Common myeloid progenitor, CD34-positive (primary cell): ENCODE measurements around the gene GTF2H4.
A peak's percentile ranks its signal among the peaks of the same experiment; 100 is the strongest.
"Not testable (repeated sequence)": the region's sequence is repeated elsewhere in the genome, so short reads cannot be mapped to it uniquely, and the experiment has no call there.

ENCODE experiments used
- CTCF ChIA-PET: fragments of 350-600 bp; sonication (Branson Sonifier 250); formaldehyde crosslinking; loops from one replicate; lab custom pipeline; 2021; ENCODE audit warnings: antibody characterized with exemption; lab: Charles Lee
- POLR2A ChIA-PET: fragments of 350-600 bp; sonication (Branson Sonifier 250); formaldehyde crosslinking; loops from one replicate; lab custom pipeline; 2021; ENCODE audit warnings: antibody characterized with exemption; lab: Charles Lee
- DNase-seq, 3 donors: peaks; one replicate each; pipeline versions ENCODE4 v3.0.0 to v3.0.0-alpha.2; 2013
- H3K27ac ChIP-seq, 2 experiments: 1 replicate in 1 of 2; 2 replicates in 1 of 2; pipeline ENCODE4 v1.7.0; 2013; ENCODE audit warnings: inconsistent platforms in 2 of 2, low read length in 2 of 2, mild to moderate bottlenecking in 2 of 2, low read depth in 1 of 2, moderate library complexity in 1 of 2; ENCODE audit not compliant: severe bottlenecking in 2 of 2, insufficient read depth in 1 of 2, poor library complexity in 1 of 2
- H3K27me3 ChIP-seq, 5 experiments: replicated peaks in 2 of 5; 1 replicate in 3 of 5; 2 replicates in 2 of 5; pipeline versions ENCODE4 v1.6.1 to v1.7.0; 2013; ENCODE audit warnings: low read length in 4 of 5, mild to moderate bottlenecking in 2 of 5, moderate library complexity in 2 of 5, inconsistent platforms in 1 of 5; ENCODE audit not compliant: insufficient read depth in 5 of 5, control insufficient read depth in 4 of 5
- H3K36me3 ChIP-seq, 4 experiments: 1 replicate in 2 of 4; 2 replicates in 2 of 4; pipeline versions ENCODE4 v1.6.1 to v1.7.0; 2013; ENCODE audit warnings: low read length in 3 of 4, control low read depth in 1 of 4, mild to moderate bottlenecking in 1 of 4; ENCODE audit not compliant: control insufficient read depth in 4 of 4, insufficient read depth in 4 of 4
- H3K4me1 ChIP-seq, 4 experiments: 1 replicate in 3 of 4; 2 replicates in 1 of 4; pipeline versions ENCODE4 v1.6.1 to v1.7.1; 2013; ENCODE audit warnings: low read length in 3 of 4, mild to moderate bottlenecking in 3 of 4, control low read depth in 1 of 4, inconsistent platforms in 1 of 4, moderate library complexity in 1 of 4; ENCODE audit not compliant: control insufficient read depth in 4 of 4, insufficient read depth in 4 of 4; ENCODE audit errors: control extremely low read depth in 1 of 4
- H3K4me3 ChIP-seq, 7 experiments: 1 replicate in 4 of 7; 2 replicates in 3 of 7; pipeline versions ENCODE4 v1.5.1 to v1.7.0; 2013; ENCODE audit warnings: mild to moderate bottlenecking in 7 of 7, low read length in 6 of 7, moderate library complexity in 6 of 7, inconsistent platforms in 2 of 7, low read depth in 2 of 7, control low read depth in 1 of 7; ENCODE audit not compliant: insufficient read depth in 4 of 7, control insufficient read depth in 1 of 7; ENCODE audit errors: extremely low read depth in 1 of 7
- H3K9me3 ChIP-seq, 5 experiments: 1 replicate in 4 of 5; 2 replicates in 1 of 5; pipeline versions ENCODE4 v1.6.1 to v1.7.1; 2013; ENCODE audit warnings: low read length in 4 of 5, mild to moderate bottlenecking in 2 of 5, inconsistent platforms in 1 of 5, low read depth in 1 of 5, moderate library complexity in 1 of 5; ENCODE audit not compliant: control insufficient read depth in 4 of 5, insufficient read depth in 2 of 5; ENCODE audit errors: control extremely low read depth in 1 of 5
- WGBS: methylation state at CpG from one replicate; pipeline ENCODE4 v1.1.5; 2013; ENCODE audit not compliant: insufficient coverage; 5-methylcytosine and 5-hydroxymethylcytosine counted together

Gene GTF2H4

GRCh38 chr6:30922447-30922852 is 14.4 kb downstream of the GTF2H4 start:
- H3K4me3 ChIP-seq = no peak overlapping the region
- WGBS = 100% methylated on average over 5 of the region's 7 CpGs
- H3K4me1 ChIP-seq = no peaks in the 10 kb centered on the region
- no peaks in the 10 kb centered on the region for H3K27me3 ChIP-seq
- ChIA-PET POLR2A (no interaction called here), CTCF (interaction anchor here (1.6 kb wide), 1 partner anchor 9 kb away, joined by 3 read pairs; the partner anchor contains the start of gene VARS2)
- no peaks in the 10 kb centered on the region for H3K9me3 ChIP-seq
- peaks cover 3 to 81% (median 55%) of the 10 kb centered on the region in 4 experiments for H3K36me3 ChIP-seq
- no peak overlapping the region for H3K27ac ChIP-seq
- no peak for DNase-seq

- peaks cover 3 to 79% (median 51%) of the 10 kb centered on the region in 4 experiments for H3K36me3 ChIP-seq
- POLR2A ChIA-PET, CTCF ChIA-PET, H3K27me3 ChIP-seq, H3K4me3 ChIP-seq, H3K27ac ChIP-seq, H3K4me1 ChIP-seq, DNase-seq: not testable (repeated sequence)
- peaks cover 0 to 13% (median 6%) of the 10 kb centered on the region in 5 experiments for H3K9me3 ChIP-seq
- WGBS = 94% methylated on average over 7 of the region's 9 CpGs
These were observed 16.1 kb downstream of the GTF2H4 start for GRCh38 chr6:30924040-30924627.

- DNase-seq = no peak
- Histone ChIP-seq H3K27me3 (no peaks in the 10 kb centered on the region), H3K9me3 (peaks cover 0 to 14% (median 6%) of the 10 kb centered on the region in 5 experiments), H3K4me3 (no peak overlapping the region), H3K27ac (no peak overlapping the region), H3K4me1 (no peaks in the 10 kb centered on the region), H3K36me3 (peaks cover 3 to 55% (median 33%) of the 10 kb centered on the region in 4 experiments)
- WGBS = 100% methylated on average over 3 of the region's 4 CpGs
- CTCF ChIA-PET = interaction anchor here (1.1 to 2.0 kb wide), 2 partner anchors 12 to 14 kb away, joined by 3 to 4 read pairs; no protein-coding TSS in a partner anchor
- POLR2A ChIA-PET = no interaction called here
These were observed 18.6 kb downstream of the GTF2H4 start for GRCh38 chr6:30926644-30927043.

DNA sequence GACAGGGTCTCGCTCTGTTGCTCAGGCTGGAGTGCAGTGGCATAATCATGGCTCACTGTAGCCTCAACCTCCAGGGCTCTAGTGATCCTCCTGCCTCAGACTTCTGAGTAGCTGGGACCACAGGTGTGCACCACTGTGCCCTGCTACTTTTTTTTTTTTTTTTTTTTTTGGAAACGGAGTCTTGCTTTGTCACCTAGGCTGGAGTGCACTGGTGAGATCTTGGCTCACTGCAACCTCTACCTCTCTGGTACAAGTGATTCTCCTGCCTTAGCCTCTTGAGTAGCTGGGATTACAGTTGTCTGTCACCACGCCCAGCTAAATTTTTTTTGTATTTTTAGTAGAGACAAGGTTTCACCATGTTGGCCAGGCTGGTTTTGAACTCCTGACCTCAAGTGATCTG is 19.1 kb downstream of the GTF2H4 start:
- H3K4me3 ChIP-seq, H3K4me1 ChIP-seq, H3K27me3 ChIP-seq, DNase-seq, POLR2A ChIA-PET, H3K27ac ChIP-seq: not testable (repeated sequence)
- Histone ChIP-seq H3K9me3 (peaks cover 0 to 14% (median 6%) of the 10 kb centered on the region in 5 experiments), H3K36me3 (peaks cover 3 to 51% (median 29%) of the 10 kb centered on the region in 4 experiments)
- CTCF ChIA-PET = interaction anchor here (1.1 to 2.0 kb wide), 2 partner anchors 12 to 15 kb away, joined by 3 to 4 read pairs; no protein-coding TSS in a partner anchor
- 100% methylated on average over 2 of the region's 3 CpGs for WGBS

DNA sequence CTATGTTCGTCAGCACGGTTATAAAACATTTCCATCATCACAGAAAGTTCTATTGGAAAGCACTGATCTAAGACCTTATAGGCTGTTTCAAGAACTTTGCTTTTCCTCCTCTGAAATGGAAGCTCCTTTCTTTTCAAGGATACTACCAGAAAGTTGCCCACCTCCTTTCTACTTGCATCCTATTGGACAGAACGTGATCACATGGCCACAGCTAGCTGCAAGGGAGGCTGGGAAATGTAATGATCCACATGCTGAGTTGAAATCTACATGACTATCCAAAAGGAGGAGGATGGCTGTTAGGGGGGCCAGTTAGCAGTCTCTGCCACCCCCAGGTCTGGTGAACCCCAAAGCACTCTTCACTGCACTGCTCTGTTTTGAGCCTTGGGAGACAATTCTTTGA is 20.7 kb downstream of the GTF2H4 start:
- Histone ChIP-seq H3K9me3 (peaks cover 0 to 14% (median 6%) of the 10 kb centered on the region in 5 experiments), H3K4me3 (no peak overlapping the region), H3K27me3 (no peaks in the 10 kb centered on the region), H3K27ac (no peak overlapping the region), H3K36me3 (peaks cover 3 to 35% (median 18%) of the 10 kb centered on the region in 4 experiments), H3K4me1 (no peaks in the 10 kb centered on the region)
- POLR2A ChIA-PET = no interaction called here
- 100% methylated on average over 3 of the region's 3 CpGs for WGBS
- peak in 1 of 3 donors; percentile 21 for DNase-seq
- CTCF ChIA-PET = interaction anchor here (1.5 kb wide), 1 partner anchor 10 kb away, joined by 4 read pairs; no protein-coding TSS in a partner anchor

GRCh38 chr6:30930506-30930905 is 22.5 kb downstream of the GTF2H4 start:
- WGBS = 98% methylated on average over 4 of the region's 4 CpGs
- H3K4me3 ChIP-seq = no peak overlapping the region
- H3K9me3 ChIP-seq = peaks cover 0 to 14% (median 6%) of the 10 kb centered on the region in 5 experiments
- POLR2A ChIA-PET = no interaction called here
- H3K36me3 ChIP-seq = peaks cover 3 to 22% (median 10%) of the 10 kb centered on the region in 4 experiments
- no peaks in the 10 kb centered on the region for H3K4me1 ChIP-seq
- H3K27me3 ChIP-seq = peaks cover 0 to 3% (median 0%) of the 10 kb centered on the region in 5 experiments
- H3K27ac ChIP-seq = no peak overlapping the region
- no peak for DNase-seq
- CTCF ChIA-PET = interaction anchor here (2.6 kb wide), 1 partner anchor 15 kb away, joined by 10 read pairs; no protein-coding TSS in a partner anchor

- Histone ChIP-seq H3K36me3 (peaks cover 3 to 14% (median 6%) of the 10 kb centered on the region in 4 experiments), H3K9me3 (peaks cover 0 to 14% (median 6%) of the 10 kb centered on the region in 5 experiments), H3K4me3 (no peak overlapping the region), H3K27ac (no peak overlapping the region), H3K4me1 (no peaks in the 10 kb centered on the region), H3K27me3 (peaks cover 0 to 3% (median 0%) of the 10 kb centered on the region in 5 experiments)
- CTCF ChIA-PET = interaction anchor here (0.7 to 2.6 kb wide), 2 partner anchors 16 to 19 kb away, joined by 4 to 10 read pairs; no protein-coding TSS in a partner anchor
- no peak for DNase-seq
- POLR2A ChIA-PET = no interaction called here
- WGBS = 59% methylated on average over 5 of the region's 8 CpGs
These were observed 23.3 kb downstream of the GTF2H4 start for GRCh38 chr6:30931272-30931671.
